ENCODE results near the gene SRRM4.
A peak's percentile ranks its signal among the peaks of the same experiment; 100 is the strongest.

Gene SRRM4

DNA sequence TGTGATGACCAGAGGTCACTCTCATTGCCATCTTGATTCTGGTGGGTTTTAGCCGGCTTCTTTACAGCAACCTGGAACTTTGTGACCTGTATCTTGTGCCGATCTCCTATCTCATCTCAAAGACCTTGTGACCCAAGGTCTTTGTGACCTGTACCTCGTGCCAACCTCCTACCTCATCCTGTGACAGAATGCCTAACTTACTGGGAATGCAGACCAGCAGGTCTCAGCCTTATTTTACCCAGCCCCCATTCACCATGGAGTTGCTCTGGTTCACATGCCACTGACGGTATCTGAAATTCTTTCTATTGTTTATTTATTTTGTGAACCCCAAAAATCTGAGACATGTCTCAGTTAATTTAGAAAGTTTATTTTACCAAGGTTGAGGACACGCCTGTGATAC, 189.9 kb downstream of the SRRM4 start:
- DNase-seq (ENCODE audit: low read depth) = no peak

GRCh38 chr12:119171691-119172425, 190.5 kb downstream of the SRRM4 start:
- no peak for DNase-seq (ENCODE audit: low read depth)

DNA sequence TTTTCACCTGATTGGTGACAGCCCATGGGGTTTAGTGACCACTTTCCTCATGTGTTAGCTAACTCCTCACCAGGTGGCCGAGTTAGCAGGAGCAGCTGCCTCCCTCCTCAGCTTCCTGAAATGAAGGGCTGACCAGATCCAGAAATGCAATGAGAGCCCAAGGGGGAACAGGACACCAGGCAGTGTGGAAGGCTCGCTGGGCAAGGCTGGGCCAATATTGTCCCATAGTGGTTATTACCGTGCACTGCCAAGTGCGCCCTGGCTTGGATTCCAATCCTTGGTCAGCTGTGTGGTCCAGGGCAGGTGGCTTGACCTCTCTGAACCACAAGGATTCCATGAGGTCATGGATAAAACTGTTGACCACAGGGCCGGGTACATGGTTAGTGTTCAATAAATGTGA, 193.7 kb downstream of the SRRM4 start:
- DNase-seq (ENCODE audit: low read depth) = no peak

GRCh38 chr12:119176267-119177055, 195.1 kb downstream of the SRRM4 start:
- peak; percentile 85 for DNase-seq (ENCODE audit: low read depth)

DNA sequence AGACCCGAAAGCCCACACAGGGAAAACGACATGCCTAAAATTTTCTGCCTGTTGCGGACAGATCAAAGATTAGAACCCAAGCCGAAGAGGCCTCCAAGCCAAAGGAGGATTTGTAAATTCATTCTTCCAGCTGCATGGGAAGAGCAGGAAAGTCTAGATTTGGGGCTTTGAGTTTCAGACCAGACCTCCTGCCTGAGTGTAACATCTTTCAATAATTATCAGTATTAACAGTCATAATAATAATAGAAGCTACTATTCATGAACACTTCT, 195.7 kb downstream of the SRRM4 start:
- no peak for DNase-seq (ENCODE audit: low read depth)

GRCh38 chr12:119177724-119178380, 196.5 kb downstream of the SRRM4 start:
- no peak for DNase-seq (ENCODE audit: low read depth)

DNA sequence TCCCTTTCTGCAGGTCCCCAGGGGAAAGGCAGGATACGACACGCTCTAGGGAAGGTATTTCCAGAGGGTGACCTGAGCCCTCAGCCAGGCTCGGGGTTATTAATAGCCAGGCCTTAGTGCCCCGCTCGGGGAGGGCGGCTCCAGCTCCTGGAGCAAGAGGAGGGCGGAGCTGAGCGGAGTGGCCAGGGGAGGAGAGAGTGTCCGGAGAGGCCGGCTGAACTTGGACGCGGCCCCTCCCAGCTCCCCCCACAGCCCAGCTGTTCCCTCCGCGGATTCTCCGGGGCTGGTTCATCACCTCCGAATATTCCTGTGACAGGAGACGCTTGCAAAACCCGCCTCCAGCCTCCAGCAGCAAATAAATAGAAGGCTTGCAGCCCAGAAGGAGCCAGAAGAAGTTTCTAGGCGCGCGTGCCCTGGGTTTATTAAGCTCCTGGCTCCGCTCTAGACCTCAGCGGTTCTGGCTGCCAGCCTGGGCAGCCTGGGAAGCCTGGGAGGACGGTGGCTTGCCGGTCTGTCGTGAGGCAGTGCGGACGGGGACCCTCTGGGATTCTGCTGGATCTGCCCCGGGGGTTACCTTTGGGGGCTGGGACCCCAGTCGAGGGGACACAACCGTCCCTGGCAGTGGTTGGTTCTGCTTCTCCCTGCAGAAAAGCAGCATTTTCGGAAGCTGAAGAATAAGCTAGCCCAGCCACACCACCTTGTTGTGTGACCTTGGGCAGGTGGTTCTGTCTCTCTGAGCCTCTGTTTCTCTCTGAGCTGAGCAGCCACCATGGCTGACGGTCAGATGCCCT, 197.4 kb downstream of the SRRM4 start, which contains the start of gene HSPB8:
TSS of gene HSPB8 (plus strand) at position 388 of the 791 bp plus-strand sequence. CDS start at position 770, 382 bp downstream.
- DNase-seq (ENCODE audit: low read depth) = peak; percentile 93

DNA sequence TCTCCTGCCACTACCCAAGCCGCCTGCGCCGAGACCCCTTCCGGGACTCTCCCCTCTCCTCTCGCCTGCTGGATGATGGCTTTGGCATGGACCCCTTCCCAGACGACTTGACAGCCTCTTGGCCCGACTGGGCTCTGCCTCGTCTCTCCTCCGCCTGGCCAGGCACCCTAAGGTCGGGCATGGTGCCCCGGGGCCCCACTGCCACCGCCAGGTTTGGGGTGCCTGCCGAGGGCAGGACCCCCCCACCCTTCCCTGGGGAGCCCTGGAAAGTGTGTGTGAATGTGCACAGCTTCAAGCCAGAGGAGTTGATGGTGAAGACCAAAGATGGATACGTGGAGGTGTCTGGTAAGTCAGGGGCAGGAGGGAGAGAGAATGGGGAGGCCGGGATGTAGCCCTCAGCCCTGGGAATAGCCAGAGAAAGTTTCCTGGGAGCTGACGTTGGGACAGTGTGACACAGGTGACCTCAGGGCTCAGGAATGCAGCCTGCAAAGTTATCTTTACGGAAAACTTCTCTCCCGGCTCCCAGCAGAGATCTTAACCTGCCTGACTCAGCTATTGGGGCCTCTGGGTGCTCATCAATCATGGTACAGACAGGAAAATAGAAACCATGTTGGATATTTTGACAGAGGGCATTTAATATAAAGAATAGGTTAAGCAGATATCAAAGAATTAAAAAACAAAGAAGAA, 198.1 kb downstream of the SRRM4 start:
- DNase-seq (ENCODE audit: low read depth) = peak; percentile 38

DNA sequence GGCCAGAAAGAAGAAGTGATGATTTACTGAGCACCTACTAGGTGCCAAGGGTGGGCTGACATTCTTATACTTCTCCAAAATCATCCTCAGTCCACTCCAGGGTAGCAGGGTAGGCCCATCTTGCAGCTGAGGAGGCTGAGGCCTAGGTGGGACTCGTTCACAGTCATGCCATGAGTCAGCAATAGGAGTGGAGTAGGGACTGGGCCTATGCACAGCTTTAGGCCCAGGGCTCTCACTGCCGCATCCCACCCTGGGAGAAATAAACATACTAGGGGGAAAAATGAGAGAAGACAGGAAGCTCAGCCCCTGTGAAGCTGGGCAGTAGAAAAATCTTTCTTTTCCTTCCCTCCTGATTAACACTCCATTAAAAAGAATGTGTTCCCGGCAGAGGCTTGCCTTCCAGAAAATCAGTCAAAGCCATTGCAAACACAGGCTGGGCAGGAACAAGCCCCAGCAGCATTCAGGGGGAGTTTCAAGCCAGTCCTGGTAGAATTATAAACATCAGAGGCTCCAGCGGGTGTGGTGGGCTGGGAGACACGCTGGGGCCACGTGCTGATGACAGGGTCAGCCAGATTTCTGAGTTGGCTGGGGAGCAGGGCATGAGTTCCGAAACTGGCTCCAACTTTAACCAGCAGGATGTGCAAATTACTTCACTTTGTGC, 199.2 kb downstream of the SRRM4 start:
- DNase-seq (ENCODE audit: low read depth) = peak; percentile 53

- no peak for DNase-seq (ENCODE audit: low read depth)
Observed at GRCh38 chr12:119181202-119181601, 199.9 kb downstream of the SRRM4 start.

DNA sequence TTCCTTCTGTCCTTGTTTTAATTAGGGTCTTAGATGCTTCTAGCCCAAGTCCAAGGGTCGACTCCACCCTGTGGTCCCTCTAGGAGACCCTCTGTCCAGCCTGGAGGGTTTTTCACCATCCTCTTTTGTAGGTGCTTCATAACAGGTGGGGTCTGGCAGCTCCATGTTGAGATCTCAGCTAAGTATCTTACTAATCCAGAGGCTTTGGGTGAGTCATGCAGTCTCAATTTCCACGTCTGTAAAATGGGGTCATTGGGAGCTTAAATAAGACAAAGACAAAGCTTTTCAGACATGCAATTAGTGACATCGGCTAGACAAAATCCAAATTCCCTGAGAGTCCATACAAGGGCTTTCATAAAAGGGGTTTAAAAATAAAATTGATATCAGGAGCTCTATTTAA, 200.6 kb downstream of the SRRM4 start:
- no peak for DNase-seq (ENCODE audit: low read depth)

DNA sequence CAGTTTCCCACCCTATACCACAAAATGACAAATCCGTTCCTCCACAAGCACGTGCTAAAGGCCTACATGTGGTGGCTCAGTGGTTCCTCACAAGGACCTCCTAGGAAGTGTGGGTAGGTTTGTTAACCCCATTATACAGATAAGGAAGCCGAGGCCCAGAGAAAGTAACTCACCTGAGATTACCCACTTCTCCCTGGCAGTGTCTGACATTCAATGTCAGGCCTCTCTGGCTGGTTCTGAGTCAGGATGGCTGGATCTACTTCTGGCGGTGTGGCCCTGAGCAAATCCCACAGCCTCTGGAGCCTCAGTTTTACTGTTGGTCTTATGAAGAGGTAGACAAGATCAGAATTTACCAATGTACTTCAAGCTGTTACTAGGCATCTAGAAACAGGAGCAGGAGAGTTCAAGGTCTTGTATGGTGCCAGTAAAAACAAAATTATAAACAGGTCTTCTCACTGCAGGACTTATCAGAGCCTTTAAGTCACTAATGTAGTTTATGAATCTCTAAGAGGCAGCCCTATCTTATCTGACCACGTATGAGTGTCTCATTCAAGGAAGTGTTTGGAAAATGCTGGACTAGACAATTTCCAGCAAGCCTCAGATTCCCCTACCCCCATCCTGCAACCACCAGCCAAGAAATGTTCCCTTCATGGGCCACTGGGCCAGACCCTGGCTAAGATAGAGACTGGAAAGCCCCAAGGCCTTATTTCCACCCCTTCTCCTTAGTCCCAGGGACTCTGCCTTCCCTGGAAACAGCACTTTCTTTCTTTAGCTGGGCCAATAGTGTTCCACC, 201.6 kb downstream of the SRRM4 start:
- no peak for DNase-seq (ENCODE audit: low read depth)

DNA sequence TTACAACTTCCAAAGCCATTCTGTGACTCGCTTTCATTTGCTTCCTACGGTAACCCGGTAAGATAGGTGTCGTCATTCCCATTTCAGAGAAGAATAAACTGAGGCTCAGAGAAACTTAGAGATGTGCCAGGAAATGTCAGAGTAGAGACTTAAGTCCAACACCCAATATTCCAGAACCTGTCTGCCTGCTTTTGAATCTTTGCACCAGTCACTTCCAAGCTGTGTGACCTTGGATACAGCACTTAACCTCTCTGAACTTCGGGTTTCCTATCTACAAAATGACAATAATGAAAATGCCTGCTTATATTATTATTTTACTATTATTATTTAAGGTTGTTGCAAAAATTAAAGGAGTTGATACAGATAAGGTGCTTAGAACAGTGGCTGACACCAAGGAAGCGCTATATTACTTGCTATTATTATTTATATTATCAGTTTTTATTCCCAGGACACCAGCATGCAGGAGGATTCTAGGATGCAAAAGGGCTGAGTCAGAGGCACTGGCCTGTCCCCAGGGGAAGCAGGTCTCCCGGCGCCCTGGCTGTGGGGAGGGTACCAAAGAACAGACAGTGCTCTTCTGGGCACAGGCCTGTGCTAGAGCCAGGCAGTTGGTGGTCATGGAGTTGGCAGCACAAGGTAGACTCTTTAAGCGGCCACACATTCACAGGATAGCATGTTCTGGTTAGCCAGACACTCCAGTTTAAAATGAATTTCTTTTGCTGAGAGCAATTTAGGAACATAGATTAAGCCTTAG, 202.8 kb downstream of the SRRM4 start:
- DNase-seq (ENCODE audit: low read depth) = no peak

DNA sequence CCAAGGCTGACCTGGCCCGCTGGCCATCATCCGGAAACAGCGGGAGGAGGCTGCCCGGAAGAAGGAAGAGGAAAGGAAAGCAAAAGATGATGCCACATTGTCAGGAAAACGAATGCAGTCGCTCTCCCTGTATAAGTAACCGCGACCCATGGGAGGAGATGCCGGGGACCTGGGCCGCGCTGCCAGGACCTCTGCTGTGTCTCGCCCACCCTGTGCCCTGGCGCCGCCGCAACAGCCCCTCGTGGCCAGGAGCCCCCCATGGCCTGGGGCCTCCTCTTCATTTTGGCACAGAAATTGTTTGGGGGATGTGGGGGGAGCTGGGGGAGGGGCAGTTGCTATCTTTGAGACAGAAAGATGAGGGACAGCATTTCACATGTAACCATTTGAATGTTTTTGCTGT, 213.9 kb downstream of the SRRM4 start:
- no peak for DNase-seq (ENCODE audit: low read depth)

DNA sequence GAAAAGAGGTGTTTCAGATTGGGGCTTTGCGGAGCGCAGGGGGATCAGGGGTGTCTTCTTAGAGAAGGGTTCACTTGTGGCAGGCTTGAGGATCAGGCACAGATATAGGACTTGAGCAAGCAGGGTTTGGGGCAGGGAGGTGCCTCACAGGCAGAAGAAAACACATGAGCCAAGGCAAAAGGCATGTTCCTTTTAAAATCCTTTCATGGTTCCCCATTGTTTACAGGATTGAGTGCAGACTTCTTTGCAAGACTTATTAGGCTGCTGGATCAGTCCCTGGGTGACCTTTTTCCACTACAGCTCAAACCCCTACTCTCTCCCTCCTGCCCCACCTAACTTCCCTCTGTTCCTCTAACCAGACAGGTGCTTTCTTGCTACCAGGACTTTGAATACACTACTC, 217.1 kb downstream of the SRRM4 start:
- DNase-seq (ENCODE audit: low read depth) = no peak

- no peak for DNase-seq (ENCODE audit: low read depth)
Observed at GRCh38 chr12:119200601-119201000, 219.3 kb downstream of the SRRM4 start.

DNA sequence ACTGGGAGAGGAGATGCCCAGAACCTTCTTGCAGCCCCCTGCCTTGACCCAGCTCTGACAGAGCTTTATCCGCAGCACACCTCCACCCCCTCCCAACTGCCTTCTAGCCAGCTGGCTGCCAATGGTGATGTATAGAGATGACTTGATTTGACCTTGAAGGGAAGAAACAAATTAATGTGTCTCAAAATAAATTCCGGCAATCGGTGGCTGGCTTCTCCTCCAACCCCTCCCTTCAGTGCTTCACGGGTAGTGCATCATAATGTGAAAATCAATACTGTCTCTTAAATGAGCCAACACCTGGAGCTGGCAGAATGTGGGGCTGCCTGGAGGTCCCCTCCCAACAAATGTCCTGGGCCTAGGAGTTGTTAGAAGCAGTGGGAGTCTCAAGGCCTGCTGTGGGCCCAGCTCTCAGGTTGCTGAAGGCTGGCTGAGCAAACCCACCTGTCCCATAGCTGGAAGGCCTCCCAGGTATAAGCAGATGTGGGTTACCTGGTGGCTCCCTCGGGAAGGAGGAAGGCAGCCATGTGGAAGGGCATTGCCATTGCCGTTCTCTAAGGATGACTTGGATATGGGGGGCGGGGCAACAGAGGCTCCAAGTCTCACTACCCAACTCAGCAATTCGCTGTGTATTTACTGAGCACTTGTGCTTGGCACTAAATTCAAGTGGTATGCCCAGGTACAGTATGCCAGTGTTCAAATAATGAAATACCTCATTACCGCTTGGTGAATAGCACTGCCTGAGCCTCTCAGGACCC, 220.6 kb downstream of the SRRM4 start:
- DNase-seq (ENCODE audit: low read depth) = no peak

GRCh38 chr12:119202544-119202943, 221.2 kb downstream of the SRRM4 start:
- no peak for DNase-seq (ENCODE audit: low read depth)

DNA sequence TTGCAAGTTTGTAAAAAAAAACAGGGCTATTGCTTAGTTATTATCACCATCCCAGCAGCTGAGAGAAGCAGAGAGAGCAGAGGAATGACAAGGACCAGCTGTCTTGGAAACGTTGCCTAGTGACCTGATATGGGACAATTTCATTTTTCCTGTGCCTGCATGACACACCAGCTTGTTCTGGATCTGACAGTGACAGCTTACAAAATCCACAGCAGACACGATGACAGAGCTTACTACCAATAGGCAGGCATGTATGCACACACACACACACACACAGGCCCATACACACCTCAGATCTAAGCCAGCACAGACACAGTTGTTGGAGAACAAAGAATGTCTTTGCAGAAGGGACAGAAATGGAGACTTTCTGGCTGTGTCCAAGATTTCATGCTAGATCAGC, 222.8 kb downstream of the SRRM4 start:
- DNase-seq (ENCODE audit: low read depth) = no peak
